GM12872 (cell line): Measurements from ENCODE around the gene ITSN1.

Source experiments
- CTCF ChIP-seq: IDR thresholded peaks from 3 replicates; pipeline ENCODE4 v1.5.1; 2011; ENCODE audit warnings: low read depth, mild to moderate bottlenecking, low read length, moderate library complexity; ENCODE audit not compliant: insufficient read depth

ITSN1 gene

DNA sequence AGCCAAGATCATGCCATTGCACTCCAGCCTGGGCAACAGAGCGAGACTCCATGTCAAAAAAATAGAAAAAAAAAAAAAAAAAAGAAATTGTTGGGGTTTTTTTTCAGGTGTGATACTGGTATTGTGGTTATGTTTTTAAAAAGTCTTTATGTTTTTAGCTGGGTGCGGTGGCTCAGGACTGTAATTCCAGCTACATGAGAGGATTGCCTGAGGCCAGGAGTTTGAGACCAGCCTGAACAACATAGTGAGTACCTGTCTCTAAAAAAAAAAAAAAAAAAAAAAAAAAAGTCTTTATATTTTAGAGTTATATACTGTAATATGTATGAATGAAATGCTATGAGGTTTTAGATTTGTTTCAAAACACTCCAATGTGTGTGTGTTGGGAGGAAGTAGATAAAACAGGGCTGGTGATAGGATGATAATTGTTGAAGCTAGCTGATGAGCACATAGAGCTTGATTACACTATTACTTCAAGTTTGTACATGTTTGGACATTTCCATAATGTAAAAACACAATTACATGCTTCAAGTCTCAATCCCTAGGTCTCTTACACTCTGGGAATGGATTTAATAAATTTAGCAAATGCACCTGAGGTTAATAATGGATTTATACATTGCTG is 303.5 kb downstream of the ITSN1 start:
- TF ChIP-seq CTCF = no peak

- no peak for TF ChIP-seq CTCF
These were observed 305.3 kb downstream of the ITSN1 start for GRCh38 chr21:33947451-33948095.

GRCh38 chr21:33948096-33948950 is 306.0 kb downstream of the ITSN1 start:
- no peak for TF ChIP-seq CTCF

GRCh38 chr21:33948951-33949444 is 306.7 kb downstream of the ITSN1 start:
- TF ChIP-seq CTCF = no peak
